CD4-positive, CD25-positive, alpha-beta regulatory T cell (primary cell): ENCODE measurements around the gene ZFPM1. TPM values are rescaled to one million over a fixed set of nuclear protein-coding genes. Genes with fewer than 3 reads are reported as not detected.

Experiments
- ATAC-seq, 2 donors: fragments of 150-1000 bp; cut with Tn5 transposase; one replicate each; pipeline ENCODE4 v1.10.0; 2021; ENCODE audit warnings: low read depth in 2 of 2, moderate number of reproducible peaks in 2 of 2, moderate library complexity in 1 of 2
- DNase-seq, 3 donors: peaks; one replicate each; pipeline versions ENCODE4 v3.0.0 to v3.0.0-alpha.2; 2012 to 2022; ENCODE audit warnings: mixed read lengths in 1 of 3
- H3K27ac ChIP-seq: one replicate; pipeline ENCODE4 v1.7.0; 2013; ENCODE audit warnings: mild to moderate bottlenecking, low read length; ENCODE audit not compliant: insufficient read depth, poor library complexity, severe bottlenecking
- H3K27me3 ChIP-seq: one replicate; pipeline ENCODE4 v1.7.0; 2013; ENCODE audit warnings: low read length; ENCODE audit not compliant: control insufficient read depth, insufficient read depth
- H3K36me3 ChIP-seq: one replicate; pipeline ENCODE4 v1.7.0; 2013; ENCODE audit warnings: mild to moderate bottlenecking, low read length, moderate library complexity; ENCODE audit not compliant: control insufficient read depth, insufficient read depth
- H3K4me1 ChIP-seq: 2 replicates; pipeline ENCODE4 v1.7.0; 2013; ENCODE audit warnings: mild to moderate bottlenecking, low read length; ENCODE audit not compliant: insufficient read depth, control insufficient read depth, poor library complexity, severe bottlenecking
- H3K4me3 ChIP-seq: one replicate; pipeline ENCODE4 v1.7.0; 2013; ENCODE audit warnings: low read depth, mild to moderate bottlenecking, low read length, moderate library complexity
- H3K9me3 ChIP-seq, 2 experiments: 1 replicate in 1 of 2; 2 replicates in 1 of 2; pipeline ENCODE4 v1.7.0; 2013; ENCODE audit warnings: low read length in 2 of 2, mild to moderate bottlenecking in 1 of 2, moderate library complexity in 1 of 2; ENCODE audit not compliant: control insufficient read depth in 2 of 2
- H3K27ac Mint-ChIP-seq, 3 donors: one replicate each; pipeline ENCODE4 v1.8.0; 2020 to 2022; ENCODE audit warnings: mild to moderate bottlenecking in 3 of 3, mixed read lengths in 3 of 3, moderate library complexity in 2 of 3
- H3K27me3 Mint-ChIP-seq: one replicate; pipeline ENCODE4 v1.8.0; 2022; ENCODE audit warnings: mild to moderate bottlenecking, mixed read lengths
- H3K36me3 Mint-ChIP-seq: one replicate; pipeline ENCODE4 v1.8.0; 2020; ENCODE audit warnings: mixed read lengths
- H3K4me1 Mint-ChIP-seq, 4 donors: one replicate each; pipeline ENCODE4 v1.8.0; 2020 to 2022; ENCODE audit warnings: mixed read lengths in 4 of 4, mild to moderate bottlenecking in 1 of 4
- H3K4me3 Mint-ChIP-seq, 4 donors: one replicate each; pipeline ENCODE4 v1.8.0; 2020 to 2022; ENCODE audit warnings: mild to moderate bottlenecking in 4 of 4, mixed read lengths in 4 of 4, moderate library complexity in 3 of 4
- H3K9me3 Mint-ChIP-seq, 7 donors: one replicate each; pipeline ENCODE4 v1.8.0; 2020 to 2022; ENCODE audit warnings: mixed read lengths in 7 of 7, mild to moderate bottlenecking in 3 of 7, moderate library complexity in 2 of 7
- polyA plus RNA-seq, 4 donors: library from polyadenylated mRNA; unstranded; fragments of 300-500 nt; fragmentation: Illumina TruSeq; gene quantifications; one replicate each; pipeline ENCODE4 v1.2.3, GENCODE V29; 2021
- total RNA-seq: library from RNA; stranded (reverse); gene quantifications from one replicate; pipeline ENCODE4 v1.2.3, GENCODE V29; 2022

ZFPM1 gene
- total and polyA plus RNA-seq, 5 donors from 2014 or later, result 0.07 to 30.2 (median 0.16) TPM

GRCh38 chr16:88491001-88491559 is 38.0 kb downstream of the ZFPM1 start:
- H3K4me3 Mint-ChIP-seq, result no peak overlapping the region
- peaks cover 4% of the 10 kb centered on the region for H3K36me3 Mint-ChIP-seq
- no peaks in the 10 kb centered on the region for H3K36me3 ChIP-seq
- H3K27ac Mint-ChIP-seq, result no peak overlapping the region
- H3K4me3 ChIP-seq, result no peak overlapping the region
- H3K27me3 ChIP-seq, result no peaks in the 10 kb centered on the region
- H3K9me3 ChIP-seq, result no peaks in the 10 kb centered on the region
- no peaks in the 10 kb centered on the region for H3K4me1 Mint-ChIP-seq
- ATAC-seq, result no peak
- no peak overlapping the region for H3K27ac ChIP-seq
- H3K9me3 Mint-ChIP-seq, result peaks cover 0 to 3% (median 0%) of the 10 kb centered on the region in 7 donors
- DNase-seq, result no peak
- H3K4me1 ChIP-seq, result no peaks in the 10 kb centered on the region
- H3K27me3 Mint-ChIP-seq, result no peaks in the 10 kb centered on the region

GRCh38 chr16:88491560-88492310 is 38.7 kb downstream of the ZFPM1 start:
- Mint-ChIP-seq H3K9me3 (peaks cover 0 to 2% (median 0%) of the 10 kb centered on the region in 7 donors), H3K27ac (no peak overlapping the region), H3K27me3 (no peaks in the 10 kb centered on the region), H3K36me3 (peaks cover 4% of the 10 kb centered on the region), H3K4me3 (peak overlapping the region in 1 of 4 donors; percentile 38), H3K4me1 (no peaks in the 10 kb centered on the region)
- no peak overlapping the region for H3K27ac ChIP-seq
- H3K9me3 ChIP-seq, result no peaks in the 10 kb centered on the region
- no peaks in the 10 kb centered on the region for H3K4me1 ChIP-seq
- ATAC-seq, result no peak
- H3K27me3 ChIP-seq, result no peaks in the 10 kb centered on the region
- no peak overlapping the region for H3K4me3 ChIP-seq
- DNase-seq, result no peak
- H3K36me3 ChIP-seq, result no peaks in the 10 kb centered on the region

DNA sequence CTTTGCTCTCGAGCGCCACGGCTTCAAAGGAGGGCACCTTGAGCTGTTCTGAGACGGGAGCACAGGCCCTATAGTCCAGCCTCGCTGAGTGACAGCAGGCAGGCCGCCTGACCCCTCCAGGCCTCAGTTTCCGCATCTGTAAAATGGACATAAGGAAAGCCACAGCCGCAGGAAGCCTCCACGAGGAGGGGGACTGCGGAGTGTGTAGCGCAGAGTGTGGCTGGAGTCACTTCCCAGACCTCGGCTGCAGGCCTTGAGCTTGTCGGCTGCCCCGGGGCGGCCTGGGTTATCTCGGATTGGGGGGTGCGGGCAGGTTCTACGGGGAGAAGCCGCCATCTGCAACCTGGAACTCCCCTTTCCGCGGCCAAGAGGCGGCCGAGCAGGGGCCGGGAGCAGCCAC is 40.8 kb downstream of the ZFPM1 start:
- DNase-seq (no peak), ATAC-seq (no peak)
- Mint-ChIP-seq H3K4me3 (no peak overlapping the region), H3K27ac (no peak overlapping the region), H3K36me3 (no peaks in the 10 kb centered on the region), H3K4me1 (no peaks in the 10 kb centered on the region), H3K27me3 (no peaks in the 10 kb centered on the region), H3K9me3 (peaks cover 0 to 2% (median 0%) of the 10 kb centered on the region in 7 donors)
- H3K36me3 ChIP-seq, result no peaks in the 10 kb centered on the region
- H3K27ac ChIP-seq, result no peak overlapping the region
- no peaks in the 10 kb centered on the region for H3K27me3 ChIP-seq
- H3K4me1 ChIP-seq, result no peaks in the 10 kb centered on the region
- no peak overlapping the region for H3K4me3 ChIP-seq
- H3K9me3 ChIP-seq, result no peaks in the 10 kb centered on the region

- no peaks in the 10 kb centered on the region for H3K27me3 ChIP-seq
- no peak overlapping the region for H3K4me3 Mint-ChIP-seq
- H3K4me1 ChIP-seq, result no peaks in the 10 kb centered on the region
- H3K27me3 Mint-ChIP-seq, result no peaks in the 10 kb centered on the region
- H3K9me3 Mint-ChIP-seq, result peaks cover 0 to 2% (median 0%) of the 10 kb centered on the region in 7 donors
- DNase-seq (no peak), ATAC-seq (no peak)
- no peak overlapping the region for H3K27ac Mint-ChIP-seq
- H3K4me3 ChIP-seq, result no peak overlapping the region
- no peaks in the 10 kb centered on the region for H3K36me3 Mint-ChIP-seq
- no peak overlapping the region for H3K27ac ChIP-seq
- no peaks in the 10 kb centered on the region for H3K9me3 ChIP-seq
- H3K4me1 Mint-ChIP-seq, result no peaks in the 10 kb centered on the region
- no peaks in the 10 kb centered on the region for H3K36me3 ChIP-seq
These were observed 41.5 kb downstream of the ZFPM1 start for GRCh38 chr16:88494335-88495154.

- H3K27me3 Mint-ChIP-seq, result no peaks in the 10 kb centered on the region
- no peak for DNase-seq
- no peaks in the 10 kb centered on the region for H3K36me3 Mint-ChIP-seq
- H3K4me3 Mint-ChIP-seq, result no peak overlapping the region
- Histone ChIP-seq H3K27me3 (no peaks in the 10 kb centered on the region), H3K4me1 (no peaks in the 10 kb centered on the region), H3K9me3 (no peaks in the 10 kb centered on the region), H3K4me3 (no peak overlapping the region), H3K27ac (no peak overlapping the region), H3K36me3 (no peaks in the 10 kb centered on the region)
- peaks cover 0 to 2% (median 0%) of the 10 kb centered on the region in 7 donors for H3K9me3 Mint-ChIP-seq
- no peaks in the 10 kb centered on the region for H3K4me1 Mint-ChIP-seq
- no peak for ATAC-seq
- H3K27ac Mint-ChIP-seq, result peak overlapping the region in 1 of 3 donors; percentile 62
These were observed 42.2 kb downstream of the ZFPM1 start for GRCh38 chr16:88495268-88495772.

GRCh38 chr16:88497561-88498462 is 44.7 kb downstream of the ZFPM1 start:
- DNase-seq (no peak), ATAC-seq (no peak)
- H3K4me3 ChIP-seq, result no peak overlapping the region
- no peaks in the 10 kb centered on the region for H3K27me3 ChIP-seq
- H3K36me3 Mint-ChIP-seq, result no peaks in the 10 kb centered on the region
- no peak overlapping the region for H3K4me3 Mint-ChIP-seq
- no peaks in the 10 kb centered on the region for H3K36me3 ChIP-seq
- H3K27me3 Mint-ChIP-seq, result no peaks in the 10 kb centered on the region
- peaks cover 0 to 9% (median under 1%) of the 10 kb centered on the region in 4 donors for H3K4me1 Mint-ChIP-seq
- no peaks in the 10 kb centered on the region for H3K9me3 ChIP-seq
- no peak overlapping the region for H3K27ac ChIP-seq
- no peak overlapping the region for H3K27ac Mint-ChIP-seq
- H3K4me1 ChIP-seq, result no peaks in the 10 kb centered on the region
- H3K9me3 Mint-ChIP-seq, result peaks cover 0 to 2% (median 0%) of the 10 kb centered on the region in 7 donors

DNA sequence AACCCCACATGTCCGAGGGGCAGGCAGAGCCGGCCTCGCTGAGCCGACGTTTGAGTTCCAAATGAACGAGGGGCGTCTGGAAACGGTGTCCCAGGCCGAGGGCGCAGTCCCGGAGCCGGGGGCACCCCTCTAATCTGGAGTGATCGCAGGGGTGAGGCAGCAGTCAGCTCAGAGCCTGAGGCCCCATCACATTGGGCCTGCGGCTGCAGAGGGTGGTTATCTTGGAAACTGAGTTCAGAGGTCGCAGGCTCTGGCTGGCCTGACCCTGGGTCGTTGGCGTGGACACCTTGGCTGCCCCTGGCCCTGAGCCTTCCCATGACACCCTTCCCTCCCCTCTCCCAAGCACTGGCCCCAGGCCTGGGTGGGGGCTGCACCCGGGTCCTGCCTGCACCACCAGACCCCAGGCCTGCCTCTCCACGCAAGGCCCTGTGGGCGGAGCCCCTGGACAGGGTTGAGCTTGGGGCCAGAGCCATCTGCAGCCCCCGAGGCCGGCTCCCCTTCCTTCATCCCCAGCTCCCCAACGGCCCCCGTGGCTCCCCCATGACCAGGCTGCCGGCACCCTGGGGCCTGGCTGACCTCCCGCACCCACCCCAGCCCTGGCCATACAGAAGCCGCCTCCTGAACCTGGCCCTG is 45.6 kb downstream of the ZFPM1 start:
- Mint-ChIP-seq H3K4me1 (peaks cover 0 to 11% (median under 1%) of the 10 kb centered on the region in 4 donors), H3K36me3 (no peaks in the 10 kb centered on the region), H3K9me3 (peaks cover 0 to 2% (median 0%) of the 10 kb centered on the region in 7 donors), H3K4me3 (no peak overlapping the region), H3K27me3 (no peaks in the 10 kb centered on the region), H3K27ac (no peak overlapping the region)
- no peaks in the 10 kb centered on the region for H3K9me3 ChIP-seq
- ATAC-seq (no peak), DNase-seq (no peak)
- H3K4me3 ChIP-seq, result no peak overlapping the region
- no peak overlapping the region for H3K27ac ChIP-seq
- H3K4me1 ChIP-seq, result no peaks in the 10 kb centered on the region
- H3K36me3 ChIP-seq, result no peaks in the 10 kb centered on the region
- H3K27me3 ChIP-seq, result no peaks in the 10 kb centered on the region
